OCI-M1 (cell line): Measurements from ENCODE around the gene ERMN.

Source experiments
- DNase-seq: peaks from one replicate; lab custom pipeline; 2025; lab: John Stamatoyannopoulos, UW

ERMN gene

GRCh38 chr2:157329524-157329923 is 3.9 kb upstream of the ERMN start:
- DNase-seq: no peak

GRCh38 chr2:157327621-157328500 is 2.2 kb upstream of the ERMN start:
- peak; percentile 92 for DNase-seq

GRCh38 chr2:157327200-157327599 is 1.6 kb upstream of the ERMN start:
- peak; percentile 59 for DNase-seq

- peak; percentile 81 for DNase-seq
Observed at GRCh38 chr2:157326698-157327097, 1.1 kb upstream of the ERMN start.

- DNase-seq: peak; percentile 96
Observed at GRCh38 chr2:157324331-157324843, 1.2 kb downstream of the ERMN start.

GRCh38 chr2:157322432-157322831 is 3.2 kb downstream of the ERMN start:
- DNase-seq: no peak

GRCh38 chr2:157321466-157321865 is 4.2 kb downstream of the ERMN start:
- peak; percentile 15 for DNase-seq

- DNase-seq: no peak
Observed at GRCh38 chr2:157320409-157320808, 5.2 kb downstream of the ERMN start.

GRCh38 chr2:157319795-157320194 is 5.8 kb downstream of the ERMN start:
- no peak for DNase-seq

- no peak for DNase-seq
Observed at GRCh38 chr2:157318884-157319283, 6.7 kb downstream of the ERMN start.

- DNase-seq: no peak
Observed at GRCh38 chr2:157315901-157316300, 9.7 kb downstream of the ERMN start.

GRCh38 chr2:157312866-157313486 is 12.6 kb downstream of the ERMN start:
- DNase-seq: no peak

GRCh38 chr2:157311706-157312105 is 13.9 kb downstream of the ERMN start:
- no peak for DNase-seq

GRCh38 chr2:157309878-157310277 is 15.7 kb downstream of the ERMN start:
- no peak for DNase-seq

- DNase-seq: peak; percentile 48
Observed at GRCh38 chr2:157307021-157307420, 18.6 kb downstream of the ERMN start.

- DNase-seq: no peak
Observed at GRCh38 chr2:157305723-157306110, 19.9 kb downstream of the ERMN start.

- no peak for DNase-seq
Observed at GRCh38 chr2:157304811-157305722, 20.6 kb downstream of the ERMN start.

GRCh38 chr2:157303612-157304011 is 22.0 kb downstream of the ERMN start:
- DNase-seq: peak; percentile 72

- peak; percentile 84 for DNase-seq
Observed at GRCh38 chr2:157302492-157303099, 23.0 kb downstream of the ERMN start.

- no peak for DNase-seq
Observed at GRCh38 chr2:157301307-157301706, 24.3 kb downstream of the ERMN start.

- no peak for DNase-seq
Observed at GRCh38 chr2:157296958-157297357, 28.7 kb downstream of the ERMN start.

- DNase-seq: no peak
Observed at GRCh38 chr2:157296490-157296889, 29.1 kb downstream of the ERMN start.
